Measurements from ENCODE around the gene CFAP100. TPM values are rescaled to one million over a fixed set of nuclear protein-coding genes. Genes with fewer than 3 reads are reported as not detected.

CFAP100 gene
- total RNA-seq, 2 donors from 2014 or later, result 0.44 to 0.66 TPM

DNA sequence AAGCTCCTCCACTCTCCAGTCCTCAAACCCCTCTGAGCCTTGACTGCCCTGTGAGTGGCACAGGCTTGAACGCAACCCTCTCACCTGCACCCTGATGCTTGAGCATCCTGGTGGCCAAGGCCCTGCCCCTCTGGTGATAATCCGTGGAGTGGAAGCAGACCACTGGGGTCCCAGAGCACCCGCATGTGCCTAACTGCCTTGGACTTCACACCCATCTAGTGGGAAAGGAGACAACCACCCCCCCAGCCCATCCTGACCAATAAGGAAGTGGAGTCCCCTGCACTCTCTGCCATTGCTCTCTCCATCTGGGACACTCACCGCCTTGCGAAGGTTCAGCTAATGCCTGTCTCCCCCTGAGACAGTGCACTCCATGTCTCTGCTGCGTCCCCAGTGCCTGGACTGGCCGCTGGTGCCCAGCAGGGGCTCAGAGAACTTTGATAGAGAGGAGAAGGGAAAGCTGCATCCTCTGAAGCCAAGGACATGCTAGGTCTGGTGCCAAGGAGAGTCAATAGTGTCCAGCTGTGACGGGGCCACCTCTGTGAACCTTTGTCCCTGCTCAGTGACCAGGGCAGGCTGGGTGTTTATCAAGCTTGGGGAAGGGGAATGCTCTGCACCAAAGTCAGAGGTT, 40.9 kb upstream of the CFAP100 start:
- no peaks in the 10 kb centered on the region for H3K27me3 ChIP-seq (ENCODE audit: control insufficient read depth, insufficient read depth, low read length, poor library complexity, severe bottlenecking)
- no peak for DNase-seq
- H3K4me1 ChIP-seq (ENCODE audit: control insufficient read depth, insufficient read depth, low read length), result peaks cover 8% of the 10 kb centered on the region
- Mint-ChIP-seq H3K9me3 (no peaks in the 10 kb centered on the region), H3K27me3 (ENCODE audit: insufficient read depth) (no peaks in the 10 kb centered on the region), H3K27ac (peak overlapping the region; percentile 35), H3K4me1 (peaks cover 14% of the 10 kb centered on the region), H3K36me3 (ENCODE audit: low read depth) (peaks cover 7% of the 10 kb centered on the region), H3K4me3 (no peak overlapping the region)
- no peak overlapping the region for H3K4me3 ChIP-seq (ENCODE audit: low read length)
- H3K36me3 ChIP-seq (ENCODE audit: control insufficient read depth, insufficient read depth, low read length), result no peaks in the 10 kb centered on the region
- no peak overlapping the region for H3K9ac ChIP-seq (ENCODE audit: extremely low read depth, low read length, poor library complexity, severe bottlenecking)
- H3K9me3 ChIP-seq (ENCODE audit: control insufficient read depth, low read length), result no peaks in the 10 kb centered on the region
- no peak overlapping the region for H3K27ac ChIP-seq (ENCODE audit: low read depth, low read length)
- 91 to 92% methylated on average over 7 to 8 of the region's 8 CpGs for WGBS, 2 experiments (ENCODE audit: insufficient coverage in 1 of 2, insufficient read length in 1 of 2)
- TF ChIP-seq CTCF (conservative IDR thresholded peaks at IDR 0.05), result no peak

DNA sequence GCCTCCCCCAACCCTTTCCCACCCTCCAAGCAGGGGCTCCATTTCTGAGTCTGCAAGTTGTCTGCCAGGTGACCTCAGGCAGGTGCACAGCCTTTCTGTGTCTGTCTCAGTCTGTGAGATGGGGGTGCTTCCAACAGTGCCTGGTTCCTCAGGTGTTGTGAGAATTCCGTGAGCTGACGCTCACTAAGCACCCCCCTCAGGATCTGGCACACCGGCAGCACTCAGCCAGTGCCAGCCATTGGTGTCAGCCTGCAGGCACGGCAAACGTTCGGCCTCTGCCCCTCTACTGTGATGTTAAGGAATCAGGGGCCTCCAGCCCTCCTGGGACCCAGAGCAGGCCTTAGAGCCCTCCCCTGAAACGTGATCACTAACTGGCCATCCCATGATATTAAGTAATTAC, 39.9 kb upstream of the CFAP100 start:
- H3K36me3 ChIP-seq (ENCODE audit: control insufficient read depth, insufficient read depth, low read length), result no peaks in the 10 kb centered on the region
- no peak overlapping the region for H3K4me3 ChIP-seq (ENCODE audit: low read length)
- peaks cover 5% of the 10 kb centered on the region for H3K27me3 ChIP-seq (ENCODE audit: control insufficient read depth, insufficient read depth, low read length, poor library complexity, severe bottlenecking)
- Mint-ChIP-seq H3K27me3 (ENCODE audit: insufficient read depth) (peaks cover 4% of the 10 kb centered on the region), H3K4me3 (no peak overlapping the region), H3K9me3 (no peaks in the 10 kb centered on the region), H3K36me3 (ENCODE audit: low read depth) (peaks cover 7% of the 10 kb centered on the region), H3K27ac (no peak overlapping the region), H3K4me1 (peaks cover 20% of the 10 kb centered on the region)
- no peaks in the 10 kb centered on the region for H3K9me3 ChIP-seq (ENCODE audit: control insufficient read depth, low read length)
- 92 to 93% methylated on average over 4 to 6 of the region's 7 CpGs for WGBS, 2 experiments (ENCODE audit: insufficient coverage in 1 of 2, insufficient read length in 1 of 2)
- peaks cover 8% of the 10 kb centered on the region for H3K4me1 ChIP-seq (ENCODE audit: control insufficient read depth, insufficient read depth, low read length)
- no peak for DNase-seq
- no peak overlapping the region for H3K9ac ChIP-seq (ENCODE audit: extremely low read depth, low read length, poor library complexity, severe bottlenecking)
- TF ChIP-seq CTCF (conservative IDR thresholded peaks at IDR 0.05), result no peak
- no peak overlapping the region for H3K27ac ChIP-seq (ENCODE audit: low read depth, low read length)

DNA sequence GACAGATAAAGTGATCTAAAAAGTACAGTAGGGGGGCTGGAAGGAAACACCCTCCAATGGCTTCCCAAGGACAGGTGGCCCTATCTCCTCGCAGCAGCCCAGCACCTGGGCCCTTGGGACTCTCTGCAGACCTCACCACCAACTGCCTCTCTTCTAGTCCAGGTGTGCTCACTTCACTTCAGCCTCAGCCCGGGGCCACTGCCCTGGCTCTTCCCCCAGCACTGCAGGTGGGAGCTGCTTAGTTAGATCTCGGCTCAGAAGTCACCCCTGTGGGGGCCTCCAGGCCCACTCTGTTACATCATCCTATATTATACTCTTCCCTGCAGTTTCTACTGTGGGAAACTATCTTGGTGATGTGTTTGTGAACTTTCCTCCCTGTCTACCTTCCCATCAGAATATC, 39.5 kb upstream of the CFAP100 start:
- peaks cover 7% of the 10 kb centered on the region for H3K36me3 Mint-ChIP-seq (ENCODE audit: low read depth)
- no peaks in the 10 kb centered on the region for H3K36me3 ChIP-seq (ENCODE audit: control insufficient read depth, insufficient read depth, low read length)
- DNase-seq, result peak; percentile 63
- peak overlapping the region; percentile 46 for H3K27ac Mint-ChIP-seq
- peaks cover 20% of the 10 kb centered on the region for H3K4me1 Mint-ChIP-seq
- H3K9me3 Mint-ChIP-seq, result no peaks in the 10 kb centered on the region
- peaks cover 8% of the 10 kb centered on the region for H3K4me1 ChIP-seq (ENCODE audit: control insufficient read depth, insufficient read depth, low read length)
- H3K27me3 ChIP-seq (ENCODE audit: control insufficient read depth, insufficient read depth, low read length, poor library complexity, severe bottlenecking), result peaks cover 8% of the 10 kb centered on the region
- WGBS, 2 experiments (ENCODE audit: insufficient coverage in 1 of 2, insufficient read length in 1 of 2), result 75% methylated on average over 3 of the region's 3 CpGs; no CpG with 5 or more reads in 1 of the 2 experiments
- TF ChIP-seq CTCF (conservative IDR thresholded peaks at IDR 0.05), result no peak
- peak overlapping the region; percentile 81 for H3K4me3 Mint-ChIP-seq
- H3K9me3 ChIP-seq (ENCODE audit: control insufficient read depth, low read length), result no peaks in the 10 kb centered on the region
- peak overlapping the region; percentile 29 for H3K9ac ChIP-seq (ENCODE audit: extremely low read depth, low read length, poor library complexity, severe bottlenecking)
- no peak overlapping the region for H3K27ac ChIP-seq (ENCODE audit: low read depth, low read length)
- H3K27me3 Mint-ChIP-seq (ENCODE audit: insufficient read depth), result peaks cover 8% of the 10 kb centered on the region
- peak overlapping the region; percentile 82 for H3K4me3 ChIP-seq (ENCODE audit: low read length)
